HepG2 (cell line): ENCODE data around the gene AGO4. TPM values are rescaled to one million over a fixed set of nuclear protein-coding genes. Genes with fewer than 3 reads are reported as not detected.

Source experiments
- ATAC-seq: fragments of 200-7000 bp; cut with Tn5 transposase; 3 replicates; pipeline ENCODE4 v1.9.1; 2020; ENCODE audit warnings: mild to moderate bottlenecking, moderate library complexity
- BruUV-seq: library from RNA; stranded (reverse); fragments of 400-500 nt; replicated peaks from 2 replicates; lab custom pipeline; 2021; lab: Mats Ljungman, UMichigan
- CTCF ChIA-PET: fragments of 300-600 bp; formaldehyde crosslinking; extraction: SDS; loops from one replicate; lab custom pipeline; 2021; ENCODE audit warnings: low total read pairs, inconsistent platforms, low intra/inter-chr PET ratio; lab: Yijun Ruan, JAX
- POLR2A ChIA-PET: fragments of 350-600 bp; sonication (Branson Sonifier 250); formaldehyde crosslinking; loops from one replicate; lab custom pipeline; 2020; ENCODE audit warnings: antibody characterized with exemption, inconsistent platforms; lab: Yijun Ruan, JAX
- DNase-seq: peaks from one replicate; pipeline ENCODE4 v3.0.0-alpha.2; 2015; ENCODE audit warnings: low spot score
- FAIRE-seq: peaks from 3 replicates; lab custom pipeline; 2011; peaks lifted over from hg19 to GRCh38; lab: Jason Lieb, UNC
- H2AFZ ChIP-seq: one replicate; pipeline ENCODE4 v1.6.1; 2011; ENCODE audit warnings: low read length, inconsistent platforms
- H3K27ac ChIP-seq: fragments of 300-600 bp; 3 replicates; pipeline ENCODE4 v1.8.0; 2011; ENCODE audit warnings: mixed run types, mild to moderate bottlenecking, mixed read lengths, low read length, inconsistent platforms; ENCODE audit not compliant: insufficient read depth; ENCODE audit errors: extremely low read length
- H3K27me3 ChIP-seq, 2 experiments: fragments of 200-600 bp in 1 of 2; 2 replicates in 1 of 2; 3 replicates in 1 of 2; pipeline versions ENCODE4 v1.6.0 to v1.8.0; 2011; ENCODE audit warnings: low read length in 2 of 2, mild to moderate bottlenecking in 2 of 2, moderate library complexity in 2 of 2, inconsistent platforms in 1 of 2; ENCODE audit not compliant: insufficient read depth in 2 of 2, control insufficient read depth in 1 of 2
- H3K36me3 ChIP-seq, 2 experiments: fragments of 200-600 bp in 1 of 2; replicated peaks in 1 of 2; 2 replicates in 1 of 2; 3 replicates in 1 of 2; pipeline versions ENCODE4 v1.5.1 to v1.8.0; 2011; ENCODE audit warnings: low read length in 2 of 2, inconsistent platforms in 1 of 2; ENCODE audit not compliant: insufficient read depth in 2 of 2, control insufficient read depth in 1 of 2
- H3K4me1 ChIP-seq: 2 replicates; pipeline ENCODE4 v1.5.1; 2012; ENCODE audit warnings: low read length, inconsistent platforms; ENCODE audit not compliant: insufficient read depth
- H3K4me2 ChIP-seq: 2 replicates; pipeline ENCODE4 v1.6.0; 2011; ENCODE audit warnings: low read depth, low read length, inconsistent platforms
- H3K4me3 ChIP-seq, 3 experiments: fragments of 200-600 bp in 1 of 3; sonication (generic), shearing (Covaris generic) in 1 of 3; replicated peaks in 1 of 3; 2 replicates each; pipeline ENCODE4 v1.5.1; 2011 to 2016; ENCODE audit warnings: low read length in 3 of 3, inconsistent platforms in 2 of 3, low read depth in 2 of 3, mild to moderate bottlenecking in 2 of 3, control low read depth in 1 of 3, mixed read lengths in 1 of 3; ENCODE audit not compliant: insufficient read depth in 1 of 3
- H3K79me2 ChIP-seq: one replicate; pipeline ENCODE4 v1.6.1; 2011; ENCODE audit warnings: low read length, inconsistent platforms; ENCODE audit not compliant: insufficient read depth
- H3K9ac ChIP-seq: 2 replicates; pipeline ENCODE4 v1.6.0; 2011; ENCODE audit warnings: mild to moderate bottlenecking, low read depth, low read length, inconsistent platforms; ENCODE audit not compliant: insufficient read depth
- H3K9me3 ChIP-seq: 2 replicates; pipeline ENCODE4 v1.5.1; 2012; ENCODE audit warnings: mild to moderate bottlenecking, low read length
- H4K20me1 ChIP-seq: 2 replicates; pipeline ENCODE4 v1.6.0; 2011; ENCODE audit warnings: inconsistent platforms, mild to moderate bottlenecking, low read length, moderate library complexity; ENCODE audit not compliant: insufficient read depth
- FOXK1 ChIP-seq: sonication (generic); formaldehyde crosslinking; IDR thresholded peaks from 2 replicates; pipeline ENCODE4 v1.4.0; 2020; ENCODE audit warnings: low read depth, missing genetic modification reagents, borderline replicate concordance
- HMGA1 ChIP-seq: sonication (generic); formaldehyde crosslinking; conservative IDR thresholded peaks from 2 replicates; pipeline ENCODE4 v1.4.0; 2020; ENCODE audit warnings: missing genetic modification reagents
- ZNF367 ChIP-seq: sonication (generic); formaldehyde crosslinking; IDR thresholded peaks from 2 replicates; pipeline ENCODE4 v1.4.0; 2020; ENCODE audit warnings: missing genetic modification reagents, borderline replicate concordance
- ZNF44 ChIP-seq: sonication (generic); formaldehyde crosslinking; IDR thresholded peaks from 2 replicates; pipeline ENCODE4 v1.5.1; 2020; ENCODE audit warnings: mild to moderate bottlenecking, missing genetic modification reagents
- ZNF609 ChIP-seq: sonication (generic); formaldehyde crosslinking; IDR thresholded peaks from 2 replicates; pipeline ENCODE4 v1.4.0; 2020; ENCODE audit warnings: mild to moderate bottlenecking, missing genetic modification reagents, borderline replicate concordance
- ZNF709 ChIP-seq: sonication (generic); formaldehyde crosslinking; IDR thresholded peaks from 2 replicates; pipeline ENCODE4 v1.5.0; 2020; ENCODE audit warnings: mild to moderate bottlenecking, missing genetic modification reagents
- in situ Hi-C: cut with HindIII; loops from 2 replicates; pipeline ENCODE4 v1.10.0; 2017; ENCODE audit warnings: low pct_unique_long_range_greater_than_20kb; ENCODE audit not compliant: extremely low pct_ligation_motif_present
- intact Hi-C: fragments of 100-400 bp; cut with micrococcal nuclease; formaldehyde crosslinking; loops from one replicate; pipeline ENCODE4 v1.10.0; 2022; ENCODE audit not compliant: unreplicated experiment
- polyA plus RNA-seq, 8 experiments: library from polyadenylated mRNA; depleted of rRNA in 3 of 8; stranded (reverse) in 7 of 8; unstranded in 1 of 8; fragments of >200 nt; fragmentation: Illumina TruSeq in 4 of 8; extraction: Trizol in 4 of 8; gene quantifications; 2 replicates each; pipeline versions ENCODE4 v1.2.1 to v1.2.3, GENCODE V29; 2011 to 2016; ENCODE audit warnings: low read depth in 4 of 8, missing spikeins in 1 of 8, mixed read lengths in 1 of 8; ENCODE audit not compliant: insufficient read depth in 1 of 8
- total RNA-seq, 5 experiments: library from RNA; depleted of rRNA; stranded (reverse); fragments of >200 nt; fragmentation: Illumina TruSeq; extraction: Trizol; gene quantifications; 2 replicates each; pipeline ENCODE4 v1.2.3, GENCODE V29; 2016; ENCODE audit warnings: low read depth in 1 of 5
- TF ChIP-seq, protein P1 (sequence below): sonication (generic); formaldehyde crosslinking; IDR thresholded peaks from 2 replicates; pipeline ENCODE4 v1.4.0; 2020; ENCODE audit warnings: missing genetic modification reagents

AGO4 gene
- total and polyA plus RNA-seq, 2 of the 13 experiments (the other 11 are each of a cell fraction or from before 2014, with no cell fraction given) = 6.0 to 13.8 TPM

- no peak overlapping the region for H2AFZ ChIP-seq
- peaks cover 3 to 34% of the 10 kb centered on the region in 2 experiments; a peak in 4 of 5 replicates for H3K36me3 ChIP-seq
- no peak overlapping the region for H3K4me2 ChIP-seq
- ChIA-PET CTCF (no interaction called here), POLR2A (no interaction called here)
- H3K27ac ChIP-seq = no peak overlapping the region
- H3K4me3 ChIP-seq = no peak overlapping the region
- H3K9ac ChIP-seq = no peak overlapping the region
- in situ Hi-C loops (no loop called here), intact Hi-C loops (no loop called here)
- no TSS peak for BruUV-seq
- H3K4me1 ChIP-seq = peaks cover under 1% of the 10 kb centered on the region; the same call in 1 of the 2 replicates
- no peaks in the 10 kb centered on the region for H4K20me1 ChIP-seq
- ATAC-seq = no peak
- H3K79me2 ChIP-seq = peaks cover 7% of the 10 kb centered on the region
- no peaks in the 10 kb centered on the region for H3K27me3 ChIP-seq
- no peak for TF ChIP-seq HMGA1 (CRISPR knock-in tag)
- TF ChIP-seq, protein P1, sequence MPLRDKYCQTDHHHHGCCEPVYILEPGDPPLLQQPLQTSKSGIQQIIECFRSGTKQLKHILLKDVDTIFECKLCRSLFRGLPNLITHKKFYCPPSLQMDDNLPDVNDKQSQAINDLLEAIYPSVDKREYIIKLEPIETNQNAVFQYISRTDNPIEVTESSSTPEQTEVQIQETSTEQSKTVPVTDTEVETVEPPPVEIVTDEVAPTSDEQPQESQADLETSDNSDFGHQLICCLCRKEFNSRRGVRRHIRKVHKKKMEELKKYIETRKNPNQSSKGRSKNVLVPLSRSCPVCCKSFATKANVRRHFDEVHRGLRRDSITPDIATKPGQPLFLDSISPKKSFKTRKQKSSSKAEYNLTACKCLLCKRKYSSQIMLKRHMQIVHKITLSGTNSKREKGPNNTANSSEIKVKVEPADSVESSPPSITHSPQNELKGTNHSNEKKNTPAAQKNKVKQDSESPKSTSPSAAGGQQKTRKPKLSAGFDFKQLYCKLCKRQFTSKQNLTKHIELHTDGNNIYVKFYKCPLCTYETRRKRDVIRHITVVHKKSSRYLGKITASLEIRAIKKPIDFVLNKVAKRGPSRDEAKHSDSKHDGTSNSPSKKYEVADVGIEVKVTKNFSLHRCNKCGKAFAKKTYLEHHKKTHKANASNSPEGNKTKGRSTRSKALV (CRISPR knock-in tag) = no peak
- TF ChIP-seq ZNF609 (CRISPR knock-in tag) = no peak
- TF ChIP-seq ZNF709 = no peak
- TF ChIP-seq FOXK1 = no peak
- no peak for TF ChIP-seq ZNF367 (CRISPR knock-in tag)
- TF ChIP-seq ZNF44 (CRISPR knock-in tag) = no peak
- DNase-seq = no peak
- no peak for FAIRE-seq
- H3K9me3 ChIP-seq = no peaks in the 10 kb centered on the region
Observed at GRCh38 chr1:35763201-35763600, 44.6 kb upstream of the AGO4 start.
